Keratinocyte (primary cell): ENCODE results near the gene SLC26A3.

Experiments
- EZH2 ChIP-seq: IDR thresholded peaks from one replicate; pipeline ENCODE4 v1.6.1; 2012; ENCODE audit warnings: inconsistent platforms, mild to moderate bottlenecking, low read length, moderate library complexity
- TF ChIP-seq, protein P1 (sequence below), 3 experiments: IDR thresholded peaks in 1 of 3; conservative IDR thresholded peaks in 1 of 3; optimal IDR thresholded peaks in 1 of 3; 2 replicates in 2 of 3; 3 replicates in 1 of 3; pipeline versions ENCODE3 to v1.5.1; 2011; ENCODE audit warnings: low read length in 3 of 3, mild to moderate bottlenecking in 3 of 3, moderate library complexity in 2 of 3, control low read depth in 1 of 3, inconsistent platforms in 1 of 3; ENCODE audit not compliant: insufficient read depth in 2 of 3; ENCODE audit errors: extremely low read depth in 1 of 3

DNA sequence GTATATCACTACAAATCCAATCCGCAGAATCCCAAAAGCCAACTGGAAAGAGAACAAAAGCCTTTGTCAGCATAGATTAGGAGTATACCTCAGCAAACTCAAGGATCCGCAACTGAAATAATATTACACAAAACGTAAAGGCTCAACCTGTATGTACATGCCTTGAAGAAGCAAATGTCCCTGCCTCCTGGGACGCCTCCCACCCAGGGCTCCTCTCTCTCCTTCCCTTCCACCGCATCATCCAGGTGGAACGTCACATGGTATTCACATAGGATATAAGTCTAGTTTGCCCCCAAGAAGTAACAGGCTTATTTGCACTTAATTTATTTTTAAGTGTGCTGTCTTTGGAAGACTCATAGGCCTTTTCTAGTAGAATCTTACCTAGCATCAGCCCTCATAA lies 13.4 kb downstream of the SLC26A3 start:
- TF ChIP-seq, protein P1, sequence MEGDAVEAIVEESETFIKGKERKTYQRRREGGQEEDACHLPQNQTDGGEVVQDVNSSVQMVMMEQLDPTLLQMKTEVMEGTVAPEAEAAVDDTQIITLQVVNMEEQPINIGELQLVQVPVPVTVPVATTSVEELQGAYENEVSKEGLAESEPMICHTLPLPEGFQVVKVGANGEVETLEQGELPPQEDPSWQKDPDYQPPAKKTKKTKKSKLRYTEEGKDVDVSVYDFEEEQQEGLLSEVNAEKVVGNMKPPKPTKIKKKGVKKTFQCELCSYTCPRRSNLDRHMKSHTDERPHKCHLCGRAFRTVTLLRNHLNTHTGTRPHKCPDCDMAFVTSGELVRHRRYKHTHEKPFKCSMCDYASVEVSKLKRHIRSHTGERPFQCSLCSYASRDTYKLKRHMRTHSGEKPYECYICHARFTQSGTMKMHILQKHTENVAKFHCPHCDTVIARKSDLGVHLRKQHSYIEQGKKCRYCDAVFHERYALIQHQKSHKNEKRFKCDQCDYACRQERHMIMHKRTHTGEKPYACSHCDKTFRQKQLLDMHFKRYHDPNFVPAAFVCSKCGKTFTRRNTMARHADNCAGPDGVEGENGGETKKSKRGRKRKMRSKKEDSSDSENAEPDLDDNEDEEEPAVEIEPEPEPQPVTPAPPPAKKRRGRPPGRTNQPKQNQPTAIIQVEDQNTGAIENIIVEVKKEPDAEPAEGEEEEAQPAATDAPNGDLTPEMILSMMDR (optimal IDR thresholded peaks at IDR 0.05 in 1 of 3, IDR thresholded peaks at IDR 0.05 in 1 of 3, conservative IDR thresholded peaks at IDR 0.05 in 1 of 3; ENCODE audit: extremely low read depth in 1 of 3, insufficient read depth in 2 of 3, low read length in 3 of 3) = no peak
- TF ChIP-seq EZH2 = no peak
